SKM-1 (cell line): ENCODE data around the gene DOCK11.
A peak's percentile ranks its signal among the peaks of the same experiment; 100 is the strongest.
"Not testable (repeated sequence)": the region's sequence is repeated elsewhere in the genome, so short reads cannot be mapped to it uniquely, and the experiment has no call there.

Experiments used
- DNase-seq: peaks from one replicate; lab custom pipeline; 2025; ENCODE audit not compliant: unreplicated experiment; lab: John Stamatoyannopoulos, UW

Gene DOCK11

GRCh38 chrX:118682258-118683014, 186.8 kb downstream of the DOCK11 start:
- no peak for DNase-seq

- no peak for DNase-seq
Observed at GRCh38 chrX:118685393-118685792, 189.8 kb downstream of the DOCK11 start.

GRCh38 chrX:118688935-118689334, 193.3 kb downstream of the DOCK11 start:
- no peak for DNase-seq

- DNase-seq: no peak
Observed at GRCh38 chrX:118693843-118694242, 198.2 kb downstream of the DOCK11 start.

GRCh38 chrX:118694638-118695037, 199.0 kb downstream of the DOCK11 start:
- no peak for DNase-seq

- DNase-seq: peak; percentile 24
Observed at GRCh38 chrX:118698516-118699170, 203.0 kb downstream of the DOCK11 start.

DNA sequence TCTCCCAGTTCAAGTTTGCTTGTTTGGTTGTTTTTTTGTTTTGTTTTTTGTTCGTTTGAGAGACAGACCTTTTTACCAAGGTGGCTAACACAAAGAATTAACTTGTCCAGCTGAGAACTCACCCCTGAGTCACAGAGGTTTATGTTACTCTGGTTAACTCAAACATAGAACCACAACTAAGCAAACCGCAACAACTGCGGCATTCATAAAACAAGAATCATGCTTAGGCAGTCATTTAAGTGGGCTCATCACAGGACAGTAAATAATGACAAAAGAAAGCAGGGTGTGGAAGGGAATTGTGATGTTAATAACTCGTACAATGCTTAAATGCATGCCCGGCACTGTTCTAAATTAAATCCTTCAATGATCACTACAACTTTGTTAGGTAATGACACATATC, 207.1 kb downstream of the DOCK11 start:
- no peak for DNase-seq

GRCh38 chrX:118706681-118707080, 211.1 kb downstream of the DOCK11 start:
- no peak for DNase-seq

- DNase-seq: no peak
Observed at GRCh38 chrX:118714521-118714920, 218.9 kb downstream of the DOCK11 start.

DNA sequence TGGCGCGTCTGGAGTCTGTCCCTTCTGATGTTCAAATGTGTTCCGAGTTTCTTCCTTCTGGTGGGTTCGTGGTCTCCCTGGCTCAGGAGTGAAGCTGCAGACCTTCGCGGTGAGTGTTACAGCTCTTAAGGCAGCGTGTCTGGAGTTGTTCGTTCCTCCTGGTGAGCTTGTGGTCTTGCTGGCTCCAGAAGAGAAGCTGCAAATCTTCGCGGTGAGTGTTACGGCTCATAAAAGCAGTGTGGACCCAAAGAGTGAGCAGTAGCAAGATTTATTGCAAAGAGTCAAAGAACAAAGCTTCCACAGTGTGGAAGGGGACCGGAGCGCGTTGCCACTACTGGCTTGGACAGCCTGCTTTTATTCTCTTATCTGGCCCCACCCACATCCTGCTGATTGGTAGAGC, 220.3 kb downstream of the DOCK11 start:
- DNase-seq: not testable (repeated sequence)

GRCh38 chrX:118716833-118717232, 221.2 kb downstream of the DOCK11 start:
- not testable (repeated sequence) for DNase-seq

- DNase-seq: peak; percentile 39
Observed at GRCh38 chrX:118717678-118718391, 222.2 kb downstream of the DOCK11 start.

DNA sequence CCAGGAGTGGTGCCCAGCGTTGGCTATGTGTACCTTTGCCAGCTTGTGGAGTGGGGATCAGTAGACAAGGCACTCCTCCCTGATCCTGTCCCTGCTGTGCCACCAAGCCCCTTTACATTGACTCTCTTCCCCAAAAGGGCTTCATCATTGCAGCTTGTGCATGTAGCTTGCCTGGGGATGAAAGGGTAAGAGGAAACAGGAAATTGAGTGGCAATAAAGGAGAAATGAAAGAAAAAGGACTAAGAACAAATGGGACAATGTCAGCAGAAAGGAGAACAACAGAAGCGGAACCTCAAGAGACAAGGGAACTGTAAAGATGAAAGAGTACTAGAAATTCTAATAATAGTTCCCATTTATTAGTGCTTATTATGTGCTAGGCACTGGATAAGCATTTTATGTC, 223.1 kb downstream of the DOCK11 start:
- DNase-seq: peak; percentile 68

DNA sequence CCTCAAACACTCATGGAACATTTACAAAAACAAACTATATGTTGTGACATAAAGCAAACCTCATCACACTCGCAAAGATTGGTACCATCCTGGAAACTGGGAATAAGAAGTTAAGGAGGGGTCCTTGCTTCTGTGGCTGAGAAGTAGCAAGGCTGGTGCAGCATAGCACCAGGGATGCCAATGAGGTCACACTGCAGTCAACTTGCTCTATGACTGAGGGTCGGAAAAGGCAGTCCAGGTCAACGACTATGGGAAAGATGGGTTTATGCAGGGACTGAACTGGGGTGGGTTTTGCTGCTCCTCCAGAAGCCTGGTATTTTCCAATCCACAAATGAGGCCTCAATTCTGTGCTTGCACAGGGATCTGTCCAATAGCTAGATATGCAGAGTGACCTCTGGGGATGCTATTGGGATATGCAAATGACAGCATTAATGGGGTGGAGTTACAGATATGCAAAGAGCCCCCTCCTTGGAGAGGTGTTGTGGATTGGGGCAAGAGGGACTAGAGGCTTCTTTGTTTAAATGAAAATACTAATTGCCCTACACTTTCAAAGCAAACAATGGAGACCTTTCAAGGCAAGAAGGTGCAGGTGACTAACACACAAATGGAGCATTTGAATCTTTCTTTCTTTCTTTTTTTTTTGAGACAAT, 224.6 kb downstream of the DOCK11 start:
- DNase-seq: no peak

GRCh38 chrX:118723376-118723775, 227.8 kb downstream of the DOCK11 start:
- DNase-seq: no peak

- no peak for DNase-seq
Observed at GRCh38 chrX:118724365-118724764, 228.8 kb downstream of the DOCK11 start.

DNA sequence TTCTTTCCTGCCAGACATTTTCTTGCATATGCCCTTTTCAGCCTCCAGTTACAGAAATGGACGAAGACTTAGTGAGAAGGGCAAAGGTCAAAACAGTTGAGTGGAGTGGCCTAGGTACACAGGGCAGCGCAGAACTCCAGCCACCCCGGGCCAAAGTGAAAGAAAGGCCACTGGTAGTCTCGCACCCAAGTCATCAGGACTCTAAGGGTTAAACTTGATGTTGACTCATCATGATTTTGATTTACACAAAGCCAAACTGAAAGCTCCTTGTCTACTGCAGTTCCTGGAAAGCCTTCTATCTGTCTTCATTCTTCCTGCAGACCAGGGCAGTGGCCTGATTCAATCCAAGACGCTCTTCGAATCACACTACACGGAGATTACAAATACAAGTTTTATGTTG, 229.2 kb downstream of the DOCK11 start:
- DNase-seq: no peak

DNA sequence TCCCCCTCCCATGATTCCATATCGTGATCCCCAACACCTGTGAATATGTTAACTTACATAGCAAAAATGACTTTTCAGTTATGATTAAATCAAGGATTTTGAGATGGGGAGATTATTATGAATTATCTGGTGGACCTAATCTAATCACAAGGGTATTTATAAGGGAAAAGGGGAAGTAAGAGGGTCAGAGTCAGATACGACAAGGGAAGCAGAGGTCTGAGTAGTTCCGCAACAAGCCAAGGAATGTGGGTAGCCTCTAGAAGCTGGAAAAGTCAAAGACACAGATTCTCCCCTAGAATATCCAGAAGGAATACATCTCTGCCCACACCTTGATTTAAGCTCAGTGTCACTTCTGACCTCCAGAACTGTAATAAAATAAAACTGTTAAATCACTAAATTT, 230.8 kb downstream of the DOCK11 start:
- no peak for DNase-seq

- DNase-seq: peak; percentile 3
Observed at GRCh38 chrX:118726887-118727685, 231.5 kb downstream of the DOCK11 start, which contains the start of gene IL13RA1. Gene IL13RA1 (plus strand): TSS chrX:118727606. CDS start chrX:118727639, 33 bp downstream.

DNA sequence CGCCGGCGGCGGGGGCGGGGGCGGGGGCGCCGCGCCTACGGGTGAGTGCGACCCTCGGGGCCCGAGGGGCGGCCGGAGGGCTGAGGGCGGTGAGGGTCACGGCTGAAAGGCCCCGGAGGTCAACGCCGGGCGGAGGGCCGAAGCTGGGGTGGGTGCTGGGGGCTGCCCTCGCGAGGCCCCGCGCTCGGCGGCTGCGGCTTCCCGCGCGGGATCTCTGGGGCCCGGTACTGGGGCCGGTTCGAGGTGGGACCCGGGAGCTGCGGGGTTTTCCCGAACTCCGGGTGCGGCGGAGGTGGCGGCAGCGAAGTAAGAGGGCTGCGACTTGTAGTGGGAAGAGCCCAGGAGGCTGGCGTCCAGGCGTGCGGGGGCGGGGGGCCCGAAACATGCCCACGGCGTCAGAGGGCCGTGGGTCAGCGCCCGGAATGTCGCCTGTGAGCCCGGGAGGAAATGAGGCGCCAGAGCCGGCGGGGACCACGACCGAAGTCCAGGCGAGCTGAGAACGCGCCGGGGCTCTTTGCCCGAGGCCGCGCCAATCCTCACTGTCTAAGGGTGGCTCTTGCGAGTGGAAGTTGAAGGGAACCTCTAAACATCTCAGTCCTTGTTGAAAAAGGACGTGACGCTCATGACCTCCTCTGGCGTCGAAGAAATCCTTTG, 232.2 kb downstream of the DOCK11 start:
- no peak for DNase-seq
